Breast epithelium (tissue), 3 donors: ENCODE measurements around the gene G0S2.

Experiments used
- CTCF ChIP-seq, 3 donors: fragments of 450-650 bp; IDR thresholded peaks; one replicate each; pipeline ENCODE4 v1.5.1; 2016 to 2017; ENCODE audit warnings: antibody characterized with exemption in 3 of 3, mild to moderate bottlenecking in 3 of 3, moderate library complexity in 3 of 3
- POLR2AphosphoS5 ChIP-seq, 3 donors: sonication (generic); formaldehyde crosslinking; IDR thresholded peaks; one replicate each; pipeline ENCODE4 v1.6.1; 2017; ENCODE audit warnings: antibody characterized with exemption in 3 of 3

GRCh38 chr1:209674957-209675564 lies at the start of gene G0S2:
- TF ChIP-seq CTCF (IDR thresholded peaks at IDR 0.05) (no peak), POLR2AphosphoS5 (IDR thresholded peaks at IDR 0.05) (no peak)
